ENCODE measurements around the gene USP49.

The USP49 gene

DNA sequence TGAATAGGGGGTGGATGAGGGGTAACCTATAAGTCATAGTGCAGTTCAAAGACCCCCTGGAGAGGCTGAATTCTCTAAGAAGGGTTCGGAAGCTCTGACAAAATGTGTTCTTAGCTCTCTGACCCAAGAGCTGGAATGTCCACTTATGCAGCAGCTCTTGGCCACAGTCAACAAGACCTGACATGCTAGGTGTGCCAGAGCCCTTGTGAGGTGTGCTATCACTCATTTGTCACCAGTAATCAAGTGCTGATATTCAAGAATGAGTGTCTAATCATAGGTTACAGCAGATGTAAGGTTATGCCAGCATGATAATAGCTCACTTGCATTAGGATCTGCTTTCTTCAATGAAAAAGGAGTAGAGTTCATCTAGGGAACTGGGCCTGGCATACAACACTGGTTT lies 79.6 kb downstream of the USP49 start:
- Histone ChIP-seq H3K4me1 (ENCODE audit: control insufficient read depth, insufficient read depth, low read length) (no peaks in the 10 kb centered on the region), H3K9me3 (ENCODE audit: control insufficient read depth, insufficient read depth, low read depth, low read length) (no peaks in the 10 kb centered on the region), H3K27ac (ENCODE audit: extremely low read depth, low read depth, low read length) (no peak overlapping the region), H3K36me3 (ENCODE audit: control insufficient read depth in 2 of 2, insufficient read depth in 1 of 2, low read length in 2 of 2) (no peaks in the 10 kb centered on the region), H3K4me3 (ENCODE audit: low read depth, low read length) (no peak overlapping the region)
- TF ChIP-seq ZNF221 (tag by site-specific recombination; IDR thresholded peaks at IDR 0.05; ENCODE audit: borderline replicate concordance) (no peak), SP3 (tag by site-specific recombination; IDR thresholded peaks at IDR 0.05) (no peak), ZNF510 (tag by site-specific recombination; IDR thresholded peaks at IDR 0.05; ENCODE audit: insufficient replicate concordance) (no peak), ZNF792 (tag by site-specific recombination; IDR thresholded peaks at IDR 0.05) (no peak), ZNF416 (tag by site-specific recombination; IDR thresholded peaks at IDR 0.05) (no peak), HOXC10 (CRISPR knock-in tag; IDR thresholded peaks at IDR 0.05) (no peak), ZNF76 (tag by site-specific recombination; IDR thresholded peaks at IDR 0.05; ENCODE audit: borderline replicate concordance, low read depth) (no peak), ZNF837 (tag by site-specific recombination; IDR thresholded peaks at IDR 0.05) (no peak), SETDB1 (IDR thresholded peaks at IDR 0.05; ENCODE audit: insufficient read length, low read length) (no peak)
- ChIA-PET POLR2A (interaction anchor here (0.5 to 0.6 kb wide), 2 partner anchors 14 to 80 kb away, joined by 3 read pairs; partner anchors contain the start of gene USP49), CTCF (interaction anchor here (1.7 to 1.9 kb wide), 2 partner anchors 14 to 31 kb away, joined by 4 to 16 read pairs; no protein-coding TSS in a partner anchor)

- Histone ChIP-seq H3K27ac (ENCODE audit: extremely low read depth, low read depth, low read length) (no peak overlapping the region), H3K4me1 (ENCODE audit: control insufficient read depth, insufficient read depth, low read length) (no peaks in the 10 kb centered on the region), H3K4me3 (ENCODE audit: low read depth, low read length) (no peak overlapping the region), H3K9me3 (ENCODE audit: control insufficient read depth, insufficient read depth, low read depth, low read length) (no peaks in the 10 kb centered on the region), H3K36me3 (ENCODE audit: control insufficient read depth in 2 of 2, insufficient read depth in 1 of 2, low read length in 2 of 2) (no peaks in the 10 kb centered on the region)
- ChIA-PET POLR2A (interaction anchor here (0.6 kb wide), 1 partner anchor 15 kb away, joined by 3 read pairs; no protein-coding TSS in a partner anchor), CTCF (interaction anchor here (1.4 to 1.9 kb wide), 2 partner anchors 13 to 230 kb away, joined by 3 to 16 read pairs; no protein-coding TSS in a partner anchor)
- no peak for TF ChIP-seq ZNF140 (tag by site-specific recombination; IDR thresholded peaks at IDR 0.05)
These were observed 80.5 kb downstream of the USP49 start for GRCh38 chr6:41814629-41815028.

DNA sequence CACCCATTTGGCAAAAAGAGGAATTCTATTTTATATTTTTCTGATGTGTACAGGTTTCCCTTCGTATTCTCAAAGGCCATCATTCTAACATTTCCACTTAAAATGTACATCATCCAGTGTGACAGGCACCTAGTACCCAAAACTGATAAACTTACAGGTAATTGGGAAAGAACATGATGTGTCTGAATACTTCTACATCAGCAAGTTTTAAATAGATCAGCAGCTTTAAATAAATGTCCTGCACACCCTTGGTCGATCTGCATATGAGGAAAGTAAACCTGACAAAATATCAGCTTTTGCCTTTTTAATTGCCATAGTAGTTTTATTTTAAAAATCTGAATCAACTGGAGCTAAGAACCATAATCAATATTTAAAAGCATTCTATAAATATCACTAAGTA lies 81.2 kb downstream of the USP49 start:
- ChIA-PET POLR2A (no interaction called here), CTCF (interaction anchor here (1.3 to 1.9 kb wide), 3 partner anchors 12 to 231 kb away, joined by 3 to 16 read pairs (median 3); no protein-coding TSS in a partner anchor)
- Histone ChIP-seq H3K4me3 (ENCODE audit: low read depth, low read length) (no peak overlapping the region), H3K27ac (ENCODE audit: extremely low read depth, low read depth, low read length) (no peak overlapping the region), H3K4me1 (ENCODE audit: control insufficient read depth, insufficient read depth, low read length) (no peaks in the 10 kb centered on the region), H3K9me3 (ENCODE audit: control insufficient read depth, insufficient read depth, low read depth, low read length) (no peaks in the 10 kb centered on the region), H3K36me3 (ENCODE audit: control insufficient read depth in 2 of 2, insufficient read depth in 1 of 2, low read length in 2 of 2) (no peaks in the 10 kb centered on the region)
- no peak for TF ChIP-seq ZBTB1 (tag by site-specific recombination; IDR thresholded peaks at IDR 0.05)
- TF ChIP-seq ZNF529 (tag by site-specific recombination; IDR thresholded peaks at IDR 0.05; ENCODE audit: insufficient replicate concordance), result no peak
- no peak for TF ChIP-seq ZFP41 (tag by site-specific recombination; IDR thresholded peaks at IDR 0.05; ENCODE audit: borderline replicate concordance)
- no peak for TF ChIP-seq BCL6B (tag by site-specific recombination; IDR thresholded peaks at IDR 0.05)
- no peak for TF ChIP-seq ZNF16 (tag by site-specific recombination; IDR thresholded peaks at IDR 0.05; ENCODE audit: low read depth)
- no peak for TF ChIP-seq ZNF266 (tag by site-specific recombination; IDR thresholded peaks at IDR 0.05; ENCODE audit: low read depth)
- no peak for TF ChIP-seq ZNF133 (tag by site-specific recombination; IDR thresholded peaks at IDR 0.05)
- TF ChIP-seq ZNF658 (tag by site-specific recombination; IDR thresholded peaks at IDR 0.05), result no peak
- no peak for TF ChIP-seq ZNF175 (tag by site-specific recombination; IDR thresholded peaks at IDR 0.05)
- no peak for TF ChIP-seq GLIS2 (tag by site-specific recombination; IDR thresholded peaks at IDR 0.05)
- TF ChIP-seq GFI1B (tag by site-specific recombination; IDR thresholded peaks at IDR 0.05), result no peak
- no peak for TF ChIP-seq ZNF777 (tag by site-specific recombination; IDR thresholded peaks at IDR 0.05; ENCODE audit: borderline replicate concordance)

Measured in HEK293 (cell line).